Right lobe of liver (tissue), 4 donors: ENCODE data around the gene RIPK3.

ENCODE experiments used
- POLR2A ChIP-seq: fragments of 450-650 bp; IDR thresholded peaks from one replicate; pipeline ENCODE4 v1.6.1; 2017; ENCODE audit warnings: antibody characterized with exemption, mild to moderate bottlenecking
- TF ChIP-seq, protein P1 (sequence below), 4 donors: fragments of 200-600 bp in 3 of 4; fragments of 450-650 bp in 1 of 4; IDR thresholded peaks; one replicate each; pipeline versions ENCODE4 v1.5.1 to v1.8.0; 2016 to 2022; ENCODE audit warnings: antibody characterized with exemption in 4 of 4, mild to moderate bottlenecking in 2 of 4
- donor health status: DM: no; HTN: no; CAD: no.
- donor health status: DM: no; HTN: no; CAD: no.
- donor health status: DM: no; HTN: yes; CAD: no.

- no peak for TF ChIP-seq POLR2A
- TF ChIP-seq, protein P1, sequence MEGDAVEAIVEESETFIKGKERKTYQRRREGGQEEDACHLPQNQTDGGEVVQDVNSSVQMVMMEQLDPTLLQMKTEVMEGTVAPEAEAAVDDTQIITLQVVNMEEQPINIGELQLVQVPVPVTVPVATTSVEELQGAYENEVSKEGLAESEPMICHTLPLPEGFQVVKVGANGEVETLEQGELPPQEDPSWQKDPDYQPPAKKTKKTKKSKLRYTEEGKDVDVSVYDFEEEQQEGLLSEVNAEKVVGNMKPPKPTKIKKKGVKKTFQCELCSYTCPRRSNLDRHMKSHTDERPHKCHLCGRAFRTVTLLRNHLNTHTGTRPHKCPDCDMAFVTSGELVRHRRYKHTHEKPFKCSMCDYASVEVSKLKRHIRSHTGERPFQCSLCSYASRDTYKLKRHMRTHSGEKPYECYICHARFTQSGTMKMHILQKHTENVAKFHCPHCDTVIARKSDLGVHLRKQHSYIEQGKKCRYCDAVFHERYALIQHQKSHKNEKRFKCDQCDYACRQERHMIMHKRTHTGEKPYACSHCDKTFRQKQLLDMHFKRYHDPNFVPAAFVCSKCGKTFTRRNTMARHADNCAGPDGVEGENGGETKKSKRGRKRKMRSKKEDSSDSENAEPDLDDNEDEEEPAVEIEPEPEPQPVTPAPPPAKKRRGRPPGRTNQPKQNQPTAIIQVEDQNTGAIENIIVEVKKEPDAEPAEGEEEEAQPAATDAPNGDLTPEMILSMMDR (IDR thresholded peaks at IDR 0.05), result no peak
Measured at GRCh38 chr14:24349742-24350141, 10.0 kb upstream of the RIPK3 start.
